HG03432 (cell line): Measurements from ENCODE around the gene NLGN3.

Experiments used
- ATAC-seq: cut with Tn5 transposase; IDR thresholded peaks from one replicate; pipeline ENCODE4 v1.9.1; 2021; ENCODE audit warnings: mild to moderate bottlenecking, moderate library complexity; ENCODE audit not compliant: unreplicated experiment

NLGN3 gene

GRCh38 chrX:71210816-71211215, 66.2 kb downstream of the NLGN3 start:
- ATAC-seq: no peak

GRCh38 chrX:71212536-71212935, 67.9 kb downstream of the NLGN3 start:
- no peak for ATAC-seq

DNA sequence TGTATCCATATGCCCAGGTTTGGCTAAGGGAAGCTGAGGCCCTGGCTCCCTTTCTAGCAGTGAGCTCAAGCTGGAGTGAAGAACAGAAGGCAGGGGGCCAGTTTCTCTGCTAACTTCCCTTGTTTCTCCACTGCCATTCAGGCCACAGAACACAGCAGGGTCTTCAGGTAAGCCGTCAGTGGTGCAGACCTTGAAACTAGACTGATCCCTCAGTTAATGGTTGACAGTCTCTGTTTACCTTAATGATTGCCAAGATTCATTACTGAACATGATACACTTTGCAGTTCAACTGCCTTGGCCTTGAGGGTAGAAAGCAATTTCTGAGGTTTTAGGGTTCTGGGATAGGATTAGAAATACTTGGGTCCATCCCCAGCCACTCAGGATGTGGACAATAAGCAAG, 69.5 kb downstream of the NLGN3 start:
- no peak for ATAC-seq

GRCh38 chrX:71214604-71215337, 70.1 kb downstream of the NLGN3 start:
- ATAC-seq: no peak

DNA sequence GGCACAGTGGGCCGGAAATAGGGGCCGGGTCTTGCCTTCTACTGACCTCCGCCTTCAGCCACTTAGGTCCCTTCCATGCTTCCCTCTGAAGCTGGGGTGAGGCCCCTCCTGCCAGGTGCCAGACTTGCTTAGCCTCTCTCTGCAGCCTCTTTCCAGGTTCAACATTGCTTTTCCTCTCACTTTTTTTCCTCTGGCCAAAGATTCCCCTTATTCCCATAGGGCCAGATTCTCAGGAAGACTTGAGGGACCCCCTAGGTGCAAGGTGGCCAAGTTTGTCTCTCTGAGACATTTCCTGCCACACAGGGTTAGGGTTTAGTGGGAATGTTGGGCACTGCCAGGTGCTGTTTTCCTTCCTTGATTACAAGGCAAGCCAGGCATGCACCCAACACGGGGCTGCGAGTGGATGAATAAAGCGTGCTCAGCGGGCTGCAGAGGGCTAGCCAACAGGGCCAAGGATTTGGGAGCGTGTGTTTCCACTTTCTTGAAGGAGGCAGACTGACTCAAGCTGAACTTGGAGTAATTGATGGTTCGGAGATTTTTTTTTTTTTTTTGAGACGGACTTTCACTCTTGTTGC, 70.8 kb downstream of the NLGN3 start:
- ATAC-seq: no peak

DNA sequence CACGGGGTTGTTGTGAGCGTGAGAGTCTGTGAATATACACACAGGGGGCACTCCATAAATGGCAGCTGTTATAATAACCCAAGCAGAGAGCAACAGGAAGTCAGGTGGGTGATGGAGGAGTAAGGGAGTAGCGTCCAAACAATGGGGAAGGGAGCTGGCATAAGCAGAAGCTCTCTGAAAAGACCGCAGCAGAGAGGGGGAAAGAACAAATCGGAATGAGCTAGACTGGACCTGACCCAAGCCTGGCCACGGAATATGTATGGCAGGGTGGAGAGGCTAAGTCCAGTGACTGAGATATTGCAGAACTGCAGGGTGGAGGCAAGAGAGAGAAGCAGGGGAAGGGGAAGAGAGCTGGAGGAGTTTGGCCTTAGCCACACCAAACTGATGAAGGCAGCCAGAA, 71.8 kb downstream of the NLGN3 start:
- ATAC-seq: no peak

DNA sequence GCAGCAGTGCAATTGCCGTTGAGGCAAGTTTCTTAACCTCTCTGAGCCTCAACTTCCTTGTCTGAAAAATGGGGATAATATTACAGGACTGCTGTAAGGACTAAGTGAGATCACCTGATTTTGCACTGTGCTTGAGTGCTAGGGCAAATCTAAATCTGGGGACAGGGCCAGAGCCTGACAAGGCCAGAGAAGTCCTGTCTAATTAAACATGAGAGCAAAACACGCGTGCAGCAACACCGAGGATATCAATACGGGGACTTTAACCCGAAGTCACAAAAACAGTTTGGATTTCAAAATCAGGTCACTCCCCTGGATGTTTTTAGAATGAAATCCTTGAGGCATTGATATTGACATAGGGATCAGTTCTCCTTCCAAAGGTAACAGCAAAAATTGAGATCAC, 72.7 kb downstream of the NLGN3 start:
- ATAC-seq: no peak
